ENCODE results near the gene TMEM167B. TPM values are rescaled to one million over a fixed set of nuclear protein-coding genes. Genes with fewer than 3 reads are reported as not detected.

The TMEM167B gene
- total RNA-seq = 30.3 and 38.2 TPM in 2 replicates

GRCh38 chr1:109090196-109091077 is at the start of gene TMEM167B:
Gene TMEM167B (plus strand): TSS chr1:109090764. CDS start chr1:109090873, 109 bp downstream.

DNA sequence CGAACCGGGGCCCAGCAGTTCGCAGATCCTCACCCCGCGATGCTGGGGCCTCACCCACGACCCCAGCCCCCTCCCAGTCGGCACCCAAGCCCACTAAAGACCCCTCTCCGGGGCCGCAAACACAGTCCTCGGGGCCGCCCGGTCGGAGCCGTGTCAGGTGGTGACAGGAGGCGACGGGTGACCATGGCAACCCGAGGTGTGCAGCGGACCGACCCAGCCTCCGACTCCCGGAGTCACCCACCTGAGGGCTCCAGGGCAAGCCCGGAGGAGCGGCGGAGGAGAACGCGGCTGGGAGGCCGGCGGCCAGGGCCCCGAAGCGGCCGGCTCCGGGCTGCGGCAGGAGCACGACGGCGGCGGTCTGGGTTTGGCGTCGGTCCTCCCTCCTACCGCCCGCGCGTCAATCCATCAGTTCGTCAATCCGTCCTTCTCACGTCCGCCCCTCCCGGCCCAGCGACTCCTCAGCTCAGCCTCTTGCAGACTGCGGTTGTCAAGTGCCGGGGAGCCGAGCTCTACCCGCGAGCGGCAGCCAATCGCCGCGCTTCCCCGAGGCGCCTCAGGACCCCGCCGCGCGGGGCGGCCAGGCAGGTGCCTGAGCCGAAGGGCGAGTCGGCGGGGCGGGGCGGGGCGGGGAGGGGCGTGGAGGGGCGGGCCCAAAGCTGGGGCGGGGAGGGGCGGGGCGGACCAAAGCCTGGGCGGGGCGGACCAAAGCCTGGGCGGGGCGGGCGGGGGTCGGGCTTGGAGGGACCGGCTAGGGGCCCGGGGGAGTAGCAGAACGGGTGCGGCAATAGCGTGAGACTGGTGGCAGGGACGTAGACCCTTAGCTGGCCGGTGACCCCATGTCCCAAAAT is 48.7 kb upstream of the TMEM167B start, which contains the start of gene WDR47:
TSS of gene WDR47 (minus strand) at position 482 of the 848 bp plus-strand sequence. CDS start 18,590 bp downstream, outside the sequence.

GRCh38 chr1:109075531-109076490 is 14.8 kb upstream of the TMEM167B start, which contains the start of gene TAF13:
Gene TAF13 (minus strand): TSS chr1:109076003. CDS start chr1:109075947, 56 bp downstream.

GRCh38 chr1:109113590-109114341 is 23.2 kb downstream of the TMEM167B start, which contains the start of gene ELAPOR1:
Gene ELAPOR1 (plus strand): TSS chr1:109114115. CDS start chr1:109114184, 69 bp downstream.

Other genes starting within 250 kb of the TMEM167B start
- gene AKNAD1, start 233.7 kb upstream of the TMEM167B start, total RNA-seq = 0.16 and 0.34 TPM in 2 replicates
- gene GPSM2, start 213.8 kb upstream of the TMEM167B start, total RNA-seq = 21.6 and 22.4 TPM in 2 replicates
- gene CLCC1, start 127.3 kb upstream of the TMEM167B start, total RNA-seq = 22.5 and 24.8 TPM in 2 replicates
- gene WDR47, start 48.7 kb upstream of the TMEM167B start, total RNA-seq = 11.7 and 12.5 TPM in 2 replicates
- 63.5 and 69.0 TPM in 2 replicates for gene TAF13, start 14.8 kb upstream of the TMEM167B start, total RNA-seq
- 0.43 and 0.95 TPM in 2 replicates for gene ELAPOR1, start 23.4 kb downstream of the TMEM167B start, total RNA-seq
- gene SARS1, start 123.2 kb downstream of the TMEM167B start, total RNA-seq = 204 and 392 TPM in 2 replicates
- 0.34 and 0.63 TPM in 2 replicates for gene CELSR2, start 158.8 kb downstream of the TMEM167B start, total RNA-seq
- 1.9 and 3.8 TPM in 2 replicates for gene PSRC1, start 192.4 kb downstream of the TMEM167B start, total RNA-seq
- gene MYBPHL, start 216.2 kb downstream of the TMEM167B start, total RNA-seq = not detected in 2 replicates

All from bronchial smooth muscle cell (primary cell).